CD14-positive monocyte (primary cell): ENCODE data around the gene INHA. TPM values are rescaled to one million over a fixed set of nuclear protein-coding genes. Genes with fewer than 3 reads are reported as not detected.

Experiments used
- DNase-seq, 3 donors: peaks; one replicate each; pipeline ENCODE4 v3.0.0-alpha.2; 2011 to 2022
- H2AFZ ChIP-seq: 2 replicates; pipeline ENCODE4 v1.6.0; 2012; ENCODE audit warnings: mild to moderate bottlenecking, low read depth, low read length, inconsistent platforms; ENCODE audit not compliant: insufficient read depth, poor library complexity, severe bottlenecking
- H3K27ac ChIP-seq, 2 donors: 1 replicate in 1 of 2; 2 replicates in 1 of 2; pipeline ENCODE4 v1.5.1; 2012 to 2013; ENCODE audit warnings: low read length in 2 of 2, control low read depth in 1 of 2, inconsistent platforms in 1 of 2, low read depth in 1 of 2, mild to moderate bottlenecking in 1 of 2
- H3K27me3 ChIP-seq, 2 donors: one replicate each; pipeline versions ENCODE4 v1.6.0 to v1.6.1; 2011 to 2013; ENCODE audit warnings: low read length in 2 of 2; ENCODE audit not compliant: control insufficient read depth in 2 of 2, insufficient read depth in 2 of 2
- H3K36me3 ChIP-seq, 2 donors: replicated peaks in 1 of 2; 1 replicate in 1 of 2; 2 replicates in 1 of 2; pipeline versions ENCODE4 v1.5.1 to v1.6.1; 2012 to 2013; ENCODE audit warnings: low read length in 2 of 2, control low read depth in 1 of 2, inconsistent platforms in 1 of 2, mild to moderate bottlenecking in 1 of 2; ENCODE audit not compliant: insufficient read depth in 2 of 2, control insufficient read depth in 1 of 2
- H3K4me1 ChIP-seq, 2 donors: 1 replicate in 1 of 2; 2 replicates in 1 of 2; pipeline versions ENCODE4 v1.5.1 to v1.6.1; 2012 to 2013; ENCODE audit warnings: low read length in 2 of 2, control low read depth in 1 of 2, inconsistent platforms in 1 of 2, mild to moderate bottlenecking in 1 of 2, moderate library complexity in 1 of 2; ENCODE audit not compliant: insufficient read depth in 2 of 2, control insufficient read depth in 1 of 2
- H3K4me2 ChIP-seq: replicated peaks from 2 replicates; pipeline ENCODE3; 2012; ENCODE audit warnings: low read length, moderate library complexity, mild to moderate bottlenecking; ENCODE audit not compliant: poor library complexity, severe bottlenecking; ENCODE audit errors: extremely low read depth
- H3K4me3 ChIP-seq, 3 experiments: fragments of 200-600 bp in 1 of 3; sonication (generic) in 1 of 3; replicated peaks in 1 of 3; 1 replicate in 2 of 3; 2 replicates in 1 of 3; pipeline ENCODE4 v1.5.1; 2011 to 2013; ENCODE audit warnings: low read length in 3 of 3, mild to moderate bottlenecking in 3 of 3, control low read depth in 2 of 3, low read depth in 2 of 3, inconsistent platforms in 1 of 3, moderate library complexity in 1 of 3
- H3K79me2 ChIP-seq: 2 replicates; pipeline ENCODE4 v1.6.0; 2012; ENCODE audit warnings: mild to moderate bottlenecking, control low read depth, inconsistent platforms, low read length, moderate library complexity; ENCODE audit not compliant: insufficient read depth
- H3K9ac ChIP-seq: 2 replicates; pipeline ENCODE4 v1.6.0; 2017; ENCODE audit warnings: low read length, mild to moderate bottlenecking; ENCODE audit not compliant: insufficient read depth, poor library complexity, severe bottlenecking
- H3K9me3 ChIP-seq, 2 donors: replicated peaks in 1 of 2; 1 replicate in 1 of 2; 2 replicates in 1 of 2; pipeline versions ENCODE4 v1.5.1 to v1.6.1; 2012 to 2013; ENCODE audit warnings: low read length in 2 of 2, control low read depth in 1 of 2; ENCODE audit not compliant: control insufficient read depth in 1 of 2, insufficient read depth in 1 of 2
- H4K20me1 ChIP-seq: 2 replicates; pipeline ENCODE4 v1.6.0; 2012; ENCODE audit warnings: mild to moderate bottlenecking, low read length, control low read depth, moderate library complexity; ENCODE audit not compliant: insufficient read depth
- H3K27ac Mint-ChIP-seq, 7 donors: one replicate each; pipeline ENCODE4 v1.8.0; 2020; ENCODE audit warnings: mild to moderate bottlenecking in 7 of 7, mixed read lengths in 7 of 7, moderate library complexity in 6 of 7, inconsistent platforms in 2 of 7
- H3K27me3 Mint-ChIP-seq, 3 donors: one replicate each; pipeline ENCODE4 v1.8.0; 2021 to 2022; ENCODE audit warnings: low read depth in 3 of 3, mild to moderate bottlenecking in 3 of 3, mixed read lengths in 3 of 3, moderate library complexity in 3 of 3, inconsistent platforms in 1 of 3
- H3K36me3 Mint-ChIP-seq, 2 donors: one replicate each; pipeline ENCODE4 v1.8.0; 2020; ENCODE audit warnings: mixed read lengths in 2 of 2, inconsistent platforms in 1 of 2, mild to moderate bottlenecking in 1 of 2
- H3K4me1 Mint-ChIP-seq: one replicate; pipeline ENCODE4 v1.8.0; 2020; ENCODE audit warnings: mild to moderate bottlenecking, mixed read lengths
- H3K4me3 Mint-ChIP-seq, 2 donors: one replicate each; pipeline ENCODE4 v1.8.0; 2020; ENCODE audit warnings: mild to moderate bottlenecking in 2 of 2, mixed read lengths in 2 of 2, moderate library complexity in 1 of 2
- H3K9me3 Mint-ChIP-seq, 7 donors: one replicate each; pipeline ENCODE4 v1.8.0; 2020 to 2022; ENCODE audit warnings: mixed read lengths in 7 of 7, mild to moderate bottlenecking in 6 of 7, moderate library complexity in 6 of 7, inconsistent platforms in 2 of 7
- WGBS: methylation state at CpG from one replicate; pipeline ENCODE4 v1.1.5; 2013; ENCODE audit warnings: missing lambda C conversion rate; ENCODE audit not compliant: insufficient coverage; 5-methylcytosine and 5-hydroxymethylcytosine counted together
- intact Hi-C, 2 donors: fragments of 100-400 bp; cut with micrococcal nuclease; formaldehyde crosslinking; loops; one replicate each; pipeline versions ENCODE4 v1.15.0 to v1.15.1; 2023
- polyA plus RNA-seq, 3 donors: library from polyadenylated mRNA; depleted of rRNA in 1 of 3; unstranded in 2 of 3; stranded (reverse) in 1 of 3; fragments of 300-500 nt in 2 of 3; fragments of >200 nt in 1 of 3; fragmentation: Illumina TruSeq in 2 of 3; gene quantifications; 1 replicate in 2 of 3; 2 replicates in 1 of 3; pipeline ENCODE4 v1.2.3, GENCODE V29; 2012 to 2021
- TF ChIP-seq, protein P1 (sequence below): fragments of 200-600 bp; IDR thresholded peaks from one replicate; pipeline ENCODE4 v1.8.0; 2022; ENCODE audit warnings: antibody characterized with exemption, mild to moderate bottlenecking

INHA gene
- polyA plus RNA-seq, 3 donors = not detected

DNA sequence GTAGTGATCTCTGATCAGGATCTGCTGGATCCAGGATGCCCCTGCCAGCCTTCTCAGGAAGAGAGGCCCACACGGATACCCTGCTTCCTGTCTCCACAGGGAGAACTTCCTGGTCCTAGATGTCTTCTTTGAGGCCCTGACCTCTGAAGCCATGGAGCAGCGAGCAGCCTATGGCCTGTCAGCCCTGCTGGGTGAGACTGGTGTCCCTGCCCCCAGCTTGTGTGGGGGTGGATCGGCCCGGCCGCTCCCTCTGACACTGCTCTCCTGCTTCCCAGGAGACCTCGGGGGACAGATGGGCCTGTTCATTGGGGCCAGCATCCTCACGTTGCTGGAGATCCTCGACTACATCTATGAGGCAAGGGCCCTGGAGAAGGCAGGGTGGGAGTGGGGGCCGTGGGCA lies 35.1 kb upstream of the INHA start:
- H3K9me3 ChIP-seq = no peaks in the 10 kb centered on the region
- no peaks in the 10 kb centered on the region for H3K79me2 ChIP-seq
- TF ChIP-seq, protein P1, sequence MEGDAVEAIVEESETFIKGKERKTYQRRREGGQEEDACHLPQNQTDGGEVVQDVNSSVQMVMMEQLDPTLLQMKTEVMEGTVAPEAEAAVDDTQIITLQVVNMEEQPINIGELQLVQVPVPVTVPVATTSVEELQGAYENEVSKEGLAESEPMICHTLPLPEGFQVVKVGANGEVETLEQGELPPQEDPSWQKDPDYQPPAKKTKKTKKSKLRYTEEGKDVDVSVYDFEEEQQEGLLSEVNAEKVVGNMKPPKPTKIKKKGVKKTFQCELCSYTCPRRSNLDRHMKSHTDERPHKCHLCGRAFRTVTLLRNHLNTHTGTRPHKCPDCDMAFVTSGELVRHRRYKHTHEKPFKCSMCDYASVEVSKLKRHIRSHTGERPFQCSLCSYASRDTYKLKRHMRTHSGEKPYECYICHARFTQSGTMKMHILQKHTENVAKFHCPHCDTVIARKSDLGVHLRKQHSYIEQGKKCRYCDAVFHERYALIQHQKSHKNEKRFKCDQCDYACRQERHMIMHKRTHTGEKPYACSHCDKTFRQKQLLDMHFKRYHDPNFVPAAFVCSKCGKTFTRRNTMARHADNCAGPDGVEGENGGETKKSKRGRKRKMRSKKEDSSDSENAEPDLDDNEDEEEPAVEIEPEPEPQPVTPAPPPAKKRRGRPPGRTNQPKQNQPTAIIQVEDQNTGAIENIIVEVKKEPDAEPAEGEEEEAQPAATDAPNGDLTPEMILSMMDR = no peak
- no peak for DNase-seq
- H3K4me3 ChIP-seq = no peak overlapping the region
- H3K9me3 Mint-ChIP-seq = peaks cover 0 to 2% (median 0%) of the 10 kb centered on the region in 7 donors
- WGBS = 90% methylated on average over 8 of the region's 9 CpGs
- no peak overlapping the region for H2AFZ ChIP-seq
- H3K27ac Mint-ChIP-seq = no peak overlapping the region
- H3K27me3 ChIP-seq = peaks cover 1 to 13% of the 10 kb centered on the region in 2 donors
- no peaks in the 10 kb centered on the region for H4K20me1 ChIP-seq
- no peak overlapping the region for H3K9ac ChIP-seq
- no peaks in the 10 kb centered on the region for H3K36me3 ChIP-seq
- H3K27me3 Mint-ChIP-seq = peaks cover 13 to 21% (median 15%) of the 10 kb centered on the region in 3 donors
- H3K4me1 Mint-ChIP-seq = no peaks in the 10 kb centered on the region
- no peak overlapping the region for H3K4me2 ChIP-seq
- H3K27ac ChIP-seq = no peak overlapping the region
- H3K36me3 Mint-ChIP-seq = no peaks in the 10 kb centered on the region
- H3K4me1 ChIP-seq = peaks cover 6% of the 10 kb centered on the region in 2 donors
- H3K4me3 Mint-ChIP-seq = no peak overlapping the region
- intact Hi-C loops = no loop called here

- no peak for DNase-seq
- TF ChIP-seq, protein P1 = no peak
- peaks cover 20 to 30% (median 22%) of the 10 kb centered on the region in 3 donors for H3K27me3 Mint-ChIP-seq
- Histone ChIP-seq H3K79me2 (no peaks in the 10 kb centered on the region), H3K27me3 (peaks cover 10 to 22% of the 10 kb centered on the region in 2 donors), H3K9ac (no peak overlapping the region), H4K20me1 (no peaks in the 10 kb centered on the region), H3K36me3 (no peaks in the 10 kb centered on the region), H3K4me3 (no peak overlapping the region), H2AFZ (no peak overlapping the region), H3K4me1 (peaks cover 11% of the 10 kb centered on the region in 2 donors), H3K27ac (no peak overlapping the region), H3K9me3 (no peaks in the 10 kb centered on the region), H3K4me2 (no peak overlapping the region)
- H3K36me3 Mint-ChIP-seq = no peaks in the 10 kb centered on the region
- no peak overlapping the region for H3K27ac Mint-ChIP-seq
- H3K4me3 Mint-ChIP-seq = no peak overlapping the region
- peaks cover 0 to 9% (median 2%) of the 10 kb centered on the region in 7 donors for H3K9me3 Mint-ChIP-seq
- intact Hi-C loops = no loop called here
- peaks cover 4% of the 10 kb centered on the region for H3K4me1 Mint-ChIP-seq
- 82% methylated on average over 8 of the region's 15 CpGs for WGBS
Measured at GRCh38 chr2:219537657-219538488, 34.2 kb upstream of the INHA start.
